RWPE2 (cell line): ENCODE measurements around the gene DEAF1.
"Not testable (repeated sequence)": the region's sequence is repeated elsewhere in the genome, so short reads cannot be mapped to it uniquely, and the experiment has no call there.

Source experiments
- ATAC-seq: fragments of 200-7000 bp; cut with Tn5 transposase; 3 replicates; pipeline ENCODE4 v1.9.1; 2021; ENCODE audit warnings: low read depth
- DNase-seq: peaks from one replicate; pipeline ENCODE4 v3.0.0-alpha.2; 2020; ENCODE audit warnings: low spot score
- H3K27ac ChIP-seq: fragments of 450-650 bp; 2 replicates; pipeline ENCODE4 v1.5.1; 2017; ENCODE audit warnings: mild to moderate bottlenecking; ENCODE audit not compliant: poor library complexity, severe bottlenecking
- H3K27me3 ChIP-seq: fragments of 250-450 bp; sonication (Bioruptor Pico); 2 replicates; pipeline ENCODE4 v1.5.1; 2021; ENCODE audit warnings: mild to moderate bottlenecking, moderate library complexity; ENCODE audit not compliant: insufficient read depth, poor library complexity, severe bottlenecking
- H3K36me3 ChIP-seq: fragments of 250-450 bp; sonication (Bioruptor Pico); 2 replicates; pipeline ENCODE4 v1.5.1; 2020; ENCODE audit warnings: low read depth, mild to moderate bottlenecking, moderate library complexity
- H3K4me1 ChIP-seq: fragments of 250-450 bp; sonication (Bioruptor Pico); 2 replicates; pipeline ENCODE4 v1.5.1; 2021; ENCODE audit warnings: mild to moderate bottlenecking, moderate library complexity; ENCODE audit not compliant: insufficient read depth, poor library complexity, severe bottlenecking
- H3K4me3 ChIP-seq: fragments of 250-450 bp; sonication (Bioruptor Pico); 2 replicates; pipeline ENCODE4 v1.5.1; 2021; ENCODE audit warnings: mild to moderate bottlenecking, moderate library complexity; ENCODE audit not compliant: severe bottlenecking
- H3K9me3 ChIP-seq: fragments of 250-450 bp; sonication (Bioruptor Pico); 2 replicates; pipeline ENCODE4 v1.5.1; 2021; ENCODE audit warnings: mild to moderate bottlenecking, moderate library complexity; ENCODE audit not compliant: severe bottlenecking
- CTCF ChIP-seq: fragments of 450-650 bp; IDR thresholded peaks from one replicate; pipeline ENCODE4 v1.5.1; 2017; ENCODE audit warnings: mild to moderate bottlenecking, moderate library complexity; ENCODE audit not compliant: poor library complexity, severe bottlenecking

DEAF1 gene

GRCh38 chr11:653837-654236 lies 41.2 kb downstream of the DEAF1 start:
- no peaks in the 10 kb centered on the region for H3K27me3 ChIP-seq
- H3K4me3 ChIP-seq: no peak overlapping the region
- no peaks in the 10 kb centered on the region for H3K9me3 ChIP-seq
- no peaks in the 10 kb centered on the region for H3K4me1 ChIP-seq
- no peak overlapping the region for H3K27ac ChIP-seq
- no peak for TF ChIP-seq CTCF
- DNase-seq (no peak), ATAC-seq (no peak)
- peaks cover 52% of the 10 kb centered on the region for H3K36me3 ChIP-seq

GRCh38 chr11:653136-653535 lies 41.9 kb downstream of the DEAF1 start:
- H3K4me3 ChIP-seq, H3K27me3 ChIP-seq, H3K27ac ChIP-seq, DNase-seq, H3K4me1 ChIP-seq, ATAC-seq, H3K9me3 ChIP-seq: not testable (repeated sequence)
- H3K36me3 ChIP-seq: peaks cover 51% of the 10 kb centered on the region

DNA sequence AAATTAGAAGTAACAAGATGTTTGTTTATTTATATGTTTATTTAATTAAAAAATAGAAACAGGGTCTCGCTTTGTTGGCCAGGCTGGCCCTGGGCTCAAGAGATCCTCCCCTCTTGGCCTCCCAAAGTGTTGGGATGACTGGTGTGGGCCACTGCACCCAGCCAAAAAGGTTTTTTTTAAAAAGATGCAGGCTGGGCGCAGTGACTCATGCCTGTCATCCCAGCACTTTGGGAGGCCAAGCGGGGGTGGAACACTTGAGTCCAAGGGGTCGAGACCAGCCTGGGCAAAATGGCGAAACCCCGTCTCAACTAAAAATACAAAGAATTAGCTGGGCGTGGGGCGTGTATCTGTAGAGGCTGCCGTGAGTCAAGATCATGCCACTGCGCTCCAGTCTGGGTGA lies 44.5 kb downstream of the DEAF1 start:
- Histone ChIP-seq H3K9me3 (no peaks in the 10 kb centered on the region), H3K36me3 (peaks cover 40% of the 10 kb centered on the region), H3K4me3 (no peak overlapping the region), H3K27ac (no peak overlapping the region), H3K27me3 (no peaks in the 10 kb centered on the region), H3K4me1 (no peaks in the 10 kb centered on the region)
- DNase-seq (no peak), ATAC-seq (no peak)
- no peak for TF ChIP-seq CTCF

DNA sequence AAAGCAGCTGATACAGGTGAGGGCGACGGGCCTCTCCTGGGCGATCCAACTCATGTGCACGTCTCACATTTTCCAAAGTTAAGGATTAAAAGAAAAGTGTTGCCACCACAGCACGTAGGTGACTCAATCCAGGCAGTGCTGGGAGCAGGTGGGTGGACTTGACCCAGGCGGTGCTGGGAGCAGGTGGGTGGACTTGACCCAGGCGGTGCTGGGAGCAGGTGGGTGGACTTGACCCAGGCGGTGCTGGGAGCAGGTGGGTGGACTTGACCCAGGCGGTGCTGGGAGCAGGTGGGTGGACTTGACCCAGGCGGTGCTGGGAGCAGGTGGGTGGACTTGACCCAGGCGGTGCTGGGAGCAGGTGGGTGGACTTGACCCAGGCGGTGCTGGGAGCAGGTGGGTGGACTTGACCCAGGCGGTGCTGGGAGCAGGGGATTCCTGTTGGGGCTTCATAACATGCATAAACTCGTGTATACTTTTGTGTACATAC lies 47.3 kb downstream of the DEAF1 start:
- H3K4me1 ChIP-seq, ATAC-seq, H3K27me3 ChIP-seq, H3K9me3 ChIP-seq, DNase-seq, H3K27ac ChIP-seq, H3K4me3 ChIP-seq: not testable (repeated sequence)
- H3K36me3 ChIP-seq: peaks cover 56% of the 10 kb centered on the region

DNA sequence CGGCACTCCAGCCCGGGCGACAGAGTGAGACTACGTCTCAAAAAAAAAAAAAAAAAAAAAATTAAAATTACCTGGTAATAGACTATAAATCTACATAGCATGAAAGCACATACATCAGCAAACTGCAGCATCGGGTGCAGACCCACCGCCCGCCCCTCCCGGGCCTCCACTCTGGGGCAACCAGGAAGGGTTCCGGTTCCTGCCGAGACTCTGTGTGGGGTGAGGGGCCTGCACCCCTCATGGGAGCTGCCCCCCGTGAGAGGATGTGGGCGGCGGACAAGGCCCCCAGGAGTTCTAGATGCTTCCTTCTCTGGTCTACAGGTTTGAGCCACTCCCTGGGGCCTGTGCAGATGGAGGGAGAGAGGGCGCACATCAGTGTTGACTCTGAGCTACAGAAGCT lies 48.8 kb downstream of the DEAF1 start:
- H3K9me3 ChIP-seq: no peaks in the 10 kb centered on the region
- H3K4me3 ChIP-seq: no peak overlapping the region
- H3K27ac ChIP-seq: no peak overlapping the region
- H3K27me3 ChIP-seq: no peaks in the 10 kb centered on the region
- H3K36me3 ChIP-seq: peaks cover 41% of the 10 kb centered on the region
- ATAC-seq (no peak), DNase-seq (no peak)
- TF ChIP-seq CTCF: no peak
- no peaks in the 10 kb centered on the region for H3K4me1 ChIP-seq

- H3K36me3 ChIP-seq: peaks cover 34% of the 10 kb centered on the region
- no peak overlapping the region for H3K4me3 ChIP-seq
- no peaks in the 10 kb centered on the region for H3K9me3 ChIP-seq
- ATAC-seq (no peak), DNase-seq (no peak)
- TF ChIP-seq CTCF: no peak
- no peaks in the 10 kb centered on the region for H3K27me3 ChIP-seq
- no peaks in the 10 kb centered on the region for H3K4me1 ChIP-seq
- no peak overlapping the region for H3K27ac ChIP-seq
Observed at GRCh38 chr11:645536-645935, 49.5 kb downstream of the DEAF1 start.
